ENCODE data around the gene NACC1.

The NACC1 gene

GRCh38 chr19:13089139-13089856 lies 28.8 kb upstream of the NACC1 start:
- DNase-seq, result no peak

- DNase-seq, result no peak
These were observed 28.1 kb upstream of the NACC1 start for GRCh38 chr19:13089857-13090507.

GRCh38 chr19:13090511-13091231 lies 27.4 kb upstream of the NACC1 start:
- no peak for DNase-seq

GRCh38 chr19:13091400-13092157 lies 26.5 kb upstream of the NACC1 start:
- DNase-seq, result no peak

- DNase-seq, result no peak
These were observed 25.9 kb upstream of the NACC1 start for GRCh38 chr19:13092158-13092543.

GRCh38 chr19:13092606-13093235 lies 25.3 kb upstream of the NACC1 start:
- no peak for DNase-seq

- DNase-seq, result peak; percentile 77 to 86
These were observed 24.5 kb upstream of the NACC1 start for GRCh38 chr19:13093407-13094105.

- DNase-seq, result peak; percentile 18 to 28
These were observed 24.0 kb upstream of the NACC1 start for GRCh38 chr19:13094106-13094504.

GRCh38 chr19:13094771-13095392 lies 23.2 kb upstream of the NACC1 start:
- DNase-seq, result no peak

- no peak for DNase-seq
These were observed 22.7 kb upstream of the NACC1 start for GRCh38 chr19:13095393-13095784.

GRCh38 chr19:13095934-13096927 lies 21.8 kb upstream of the NACC1 start:
- DNase-seq, result no peak

- no peak for DNase-seq
These were observed 21.0 kb upstream of the NACC1 start for GRCh38 chr19:13097033-13097462.

GRCh38 chr19:13097463-13098258 lies 20.4 kb upstream of the NACC1 start:
- DNase-seq, result no peak

GRCh38 chr19:13098277-13099072 lies 19.6 kb upstream of the NACC1 start:
- no peak for DNase-seq

GRCh38 chr19:13099073-13099999 lies 18.7 kb upstream of the NACC1 start:
- DNase-seq, result no peak

GRCh38 chr19:13100031-13100588 lies 18.0 kb upstream of the NACC1 start:
- no peak for DNase-seq
